GM13976 (cell line): Measurements from ENCODE around the gene BMP6.

Experiments
- DNase-seq: peaks from one replicate; pipeline ENCODE4 v3.0.0; 2012; ENCODE audit warnings: low spot score
- in situ Hi-C: fragments of 300-500 bp; cut with MboI; formaldehyde crosslinking; loops from one replicate; pipeline ENCODE4 v1.12.0; 2022; ENCODE audit warnings: low sequenced_read_pairs, mixed read lengths, inconsistent platforms; ENCODE audit not compliant: unreplicated experiment
- TF ChIP-seq, protein P1 (sequence below): IDR thresholded peaks from 2 replicates; pipeline ENCODE4 v1.5.1; 2012; ENCODE audit warnings: borderline replicate concordance, mild to moderate bottlenecking; ENCODE audit not compliant: insufficient read depth; ENCODE audit errors: extremely low read depth, missing control alignments, control extremely low read depth

The BMP6 gene

DNA sequence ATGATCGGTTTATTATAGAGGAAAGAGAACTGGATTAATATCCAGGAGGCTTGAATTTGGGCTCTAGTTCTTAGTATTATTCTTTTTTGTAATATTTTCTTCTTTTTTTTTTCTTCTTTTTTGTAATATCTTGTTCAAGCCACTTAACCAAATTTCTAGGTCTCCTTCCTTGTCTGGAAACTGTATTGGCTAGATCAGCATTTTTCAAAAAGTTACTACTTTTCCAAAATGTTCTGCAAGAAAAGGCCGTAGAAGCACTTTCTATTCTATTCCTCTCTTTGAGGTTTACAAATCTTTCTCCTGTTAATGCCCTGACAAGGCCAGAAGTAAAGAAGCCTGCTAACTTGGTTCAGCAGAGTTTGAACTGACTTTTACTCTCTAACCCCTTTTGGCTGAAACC, 12.0 kb downstream of the BMP6 start:
- TF ChIP-seq, protein P1, sequence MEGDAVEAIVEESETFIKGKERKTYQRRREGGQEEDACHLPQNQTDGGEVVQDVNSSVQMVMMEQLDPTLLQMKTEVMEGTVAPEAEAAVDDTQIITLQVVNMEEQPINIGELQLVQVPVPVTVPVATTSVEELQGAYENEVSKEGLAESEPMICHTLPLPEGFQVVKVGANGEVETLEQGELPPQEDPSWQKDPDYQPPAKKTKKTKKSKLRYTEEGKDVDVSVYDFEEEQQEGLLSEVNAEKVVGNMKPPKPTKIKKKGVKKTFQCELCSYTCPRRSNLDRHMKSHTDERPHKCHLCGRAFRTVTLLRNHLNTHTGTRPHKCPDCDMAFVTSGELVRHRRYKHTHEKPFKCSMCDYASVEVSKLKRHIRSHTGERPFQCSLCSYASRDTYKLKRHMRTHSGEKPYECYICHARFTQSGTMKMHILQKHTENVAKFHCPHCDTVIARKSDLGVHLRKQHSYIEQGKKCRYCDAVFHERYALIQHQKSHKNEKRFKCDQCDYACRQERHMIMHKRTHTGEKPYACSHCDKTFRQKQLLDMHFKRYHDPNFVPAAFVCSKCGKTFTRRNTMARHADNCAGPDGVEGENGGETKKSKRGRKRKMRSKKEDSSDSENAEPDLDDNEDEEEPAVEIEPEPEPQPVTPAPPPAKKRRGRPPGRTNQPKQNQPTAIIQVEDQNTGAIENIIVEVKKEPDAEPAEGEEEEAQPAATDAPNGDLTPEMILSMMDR: no peak
- no peak for DNase-seq
- in situ Hi-C loops: no loop called here

DNA sequence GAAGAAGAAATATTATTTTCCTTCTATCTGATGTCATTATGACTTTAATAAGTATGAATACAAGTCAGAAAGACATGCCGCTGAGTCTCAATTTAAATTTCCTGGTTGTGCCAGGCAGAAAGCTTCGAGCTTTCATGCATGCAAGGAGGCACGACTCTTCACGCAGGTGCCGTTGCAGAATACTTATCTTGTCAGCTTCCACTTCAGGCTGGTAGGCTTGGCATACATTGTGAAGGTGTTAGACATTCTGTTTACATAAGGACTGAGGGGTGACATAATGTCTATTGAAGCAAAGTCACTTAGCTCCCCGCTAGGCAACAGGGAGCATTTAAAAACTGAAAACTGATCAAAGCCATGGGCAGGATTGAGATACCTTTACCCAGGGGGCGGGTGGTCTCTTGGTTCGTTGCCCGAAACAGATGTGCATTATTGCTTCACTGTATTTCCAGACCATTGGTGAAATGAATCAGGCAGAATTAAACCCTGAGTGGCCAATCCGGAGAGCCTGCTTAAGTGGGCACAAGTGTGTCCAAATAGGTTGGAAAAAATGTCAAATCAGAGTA, 16.4 kb downstream of the BMP6 start:
- TF ChIP-seq, protein P1: no peak
- DNase-seq: no peak
- in situ Hi-C loops: no loop called here

DNA sequence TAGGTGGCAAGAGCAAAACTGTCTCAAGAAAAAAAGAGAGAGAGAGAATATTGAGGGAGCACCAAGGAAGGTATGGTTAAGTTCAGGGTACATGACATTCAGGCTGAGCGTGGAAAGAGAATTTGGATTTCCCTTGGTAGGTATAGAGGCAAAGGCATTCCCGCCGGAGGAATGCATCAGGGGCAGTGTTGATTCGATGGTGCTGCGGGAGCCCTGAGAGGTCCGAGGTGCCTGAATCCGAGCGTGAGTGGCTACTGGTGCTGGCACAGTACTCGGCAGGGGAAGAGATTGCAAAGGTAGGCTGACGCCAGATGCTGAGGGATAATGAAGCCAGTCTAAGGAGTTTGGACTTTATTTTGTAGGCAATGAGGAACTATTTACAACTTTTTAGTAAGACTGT, 20.0 kb downstream of the BMP6 start:
- no peak for DNase-seq
- in situ Hi-C loops: no loop called here
- TF ChIP-seq, protein P1: no peak

DNA sequence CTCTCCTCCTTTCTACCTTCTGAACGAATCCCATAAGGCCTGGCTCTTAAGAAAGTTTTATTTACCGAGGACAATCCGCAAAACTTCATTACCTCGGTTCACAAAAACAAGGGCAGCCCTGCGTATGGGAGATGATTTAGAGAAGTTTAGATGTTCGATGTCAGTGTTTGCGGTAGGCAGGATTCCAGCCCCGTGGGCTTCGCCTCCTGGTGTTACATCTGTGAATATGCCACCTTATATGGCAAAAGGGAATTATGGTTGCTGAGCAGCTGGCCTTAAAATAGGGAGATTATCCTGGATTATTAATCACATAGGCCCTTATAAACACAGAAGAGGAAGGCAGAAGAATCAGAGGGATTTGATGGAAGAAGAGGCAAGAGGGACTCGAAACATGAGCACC, 21.1 kb downstream of the BMP6 start:
- TF ChIP-seq, protein P1: no peak
- in situ Hi-C loops: no loop called here
- no peak for DNase-seq

DNA sequence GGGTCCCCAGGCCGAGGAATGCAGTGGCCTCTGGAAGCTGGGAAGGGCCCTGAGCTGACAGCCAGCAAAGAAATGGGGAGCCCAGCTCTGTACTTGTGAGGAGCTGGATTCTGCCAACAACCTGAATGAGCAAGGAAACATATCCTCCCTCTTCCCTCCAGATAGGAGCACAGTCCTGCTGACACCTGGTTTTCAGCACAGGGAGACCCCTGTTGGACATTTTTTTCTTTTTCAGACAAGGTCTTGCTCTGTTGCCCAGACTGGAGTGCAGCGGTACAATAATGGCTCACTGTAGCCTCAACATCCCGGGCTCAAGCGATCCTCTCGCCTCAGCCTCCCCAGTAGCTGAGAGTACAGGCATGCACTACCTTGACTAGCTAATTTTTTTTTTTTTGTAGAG, 21.5 kb downstream of the BMP6 start:
- no peak for DNase-seq
- TF ChIP-seq, protein P1: no peak
- in situ Hi-C loops: no loop called here

DNA sequence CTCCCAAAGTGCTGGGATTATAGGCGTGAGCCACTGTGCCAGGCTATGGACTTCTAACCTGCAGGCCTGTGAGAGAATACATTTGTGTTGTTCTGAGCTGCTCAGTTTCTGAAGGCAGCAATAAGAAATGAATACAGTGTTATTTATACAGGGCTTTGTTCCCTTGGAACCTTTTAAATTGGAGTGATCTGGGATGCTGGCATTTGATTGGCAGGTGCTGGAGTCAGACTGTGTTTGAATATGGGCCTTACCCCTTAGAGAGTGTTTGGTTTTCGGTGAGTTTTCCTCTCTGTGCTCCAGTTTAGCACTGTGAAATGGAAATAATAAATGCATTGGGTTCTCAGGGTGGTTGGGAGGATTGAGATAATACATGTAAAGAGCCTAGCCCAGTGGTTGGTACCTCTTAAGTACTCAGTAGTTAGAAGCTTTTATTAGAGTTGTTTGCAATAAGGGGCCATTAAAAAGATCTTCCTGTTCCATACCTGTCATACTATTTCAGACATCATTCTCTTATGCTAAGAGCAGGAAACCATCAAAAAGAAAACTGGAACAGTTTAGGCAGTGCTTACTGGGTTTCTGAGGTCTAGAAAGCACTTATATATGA, 22.1 kb downstream of the BMP6 start:
- in situ Hi-C loops: no loop called here
- TF ChIP-seq, protein P1: no peak
- DNase-seq: no peak
